GM12878 (cell line): ENCODE data around the gene RIPK4. TPM values are rescaled to one million over a fixed set of nuclear protein-coding genes. Genes with fewer than 3 reads are reported as not detected.

Experiments
- ATAC-seq: fragments of 200-7000 bp; cut with Tn5 transposase; 3 replicates; pipeline ENCODE4 v1.9.1; 2020; ENCODE audit warnings: mild to moderate bottlenecking, moderate library complexity
- BruUV-seq: library from RNA; stranded (reverse); fragments of 400-500 nt; replicated peaks from 2 replicates; lab custom pipeline; 2021; lab: Mats Ljungman, UMichigan
- CTCF ChIA-PET: fragments of 300-600 bp; sonication (Branson Sonifier 250); formaldehyde crosslinking; extraction: SDS; loops from one replicate; lab custom pipeline; 2021; ENCODE audit warnings: inconsistent platforms; lab: Yijun Ruan, JAX
- POLR2A ChIA-PET: fragments of 350-600 bp; formaldehyde crosslinking; extraction: SDS; loops from one replicate; lab custom pipeline; 2021; ENCODE audit warnings: inconsistent platforms; lab: Charles Lee
- RAD21 ChIA-PET: fragments of 300-600 bp; sonication (Branson Sonifier 250); formaldehyde crosslinking; loops from one replicate; lab custom pipeline; 2023; ENCODE audit warnings: antibody characterized with exemption; ENCODE audit not compliant: unreplicated experiment; lab: Charles Lee
- SMC1A ChIA-PET: fragments of 300-600 bp; sonication (Branson Sonifier 250); formaldehyde crosslinking; loops from one replicate; lab custom pipeline; 2023; ENCODE audit not compliant: unreplicated experiment, uncharacterized antibody; lab: Charles Lee
- DNase-seq: peaks from one replicate; pipeline ENCODE4 v3.0.0-alpha.2; 2011; ENCODE audit warnings: low read depth, low spot score
- FAIRE-seq: peaks from 3 replicates; lab custom pipeline; 2011; peaks lifted over from hg19 to GRCh38; lab: Jason Lieb, UNC
- H2AFZ ChIP-seq: 2 replicates; pipeline ENCODE4 v1.6.0; 2011; ENCODE audit warnings: low read depth, low read length, control low read depth; ENCODE audit not compliant: control insufficient read depth
- H3K27ac ChIP-seq: 2 replicates; pipeline ENCODE4 v1.5.1; 2011; ENCODE audit warnings: control low read depth; ENCODE audit not compliant: control insufficient read depth, insufficient read depth
- H3K27me3 ChIP-seq, 2 experiments: replicated peaks in 1 of 2; 2 replicates each; pipeline versions ENCODE4 v1.6.0 to v1.6.1; 2011; ENCODE audit warnings: low read length in 1 of 2; ENCODE audit not compliant: control insufficient read depth in 2 of 2, insufficient read depth in 2 of 2
- H3K36me3 ChIP-seq, 2 experiments: 2 replicates each; pipeline ENCODE4 v1.5.1; 2011; ENCODE audit warnings: low read length in 1 of 2; ENCODE audit not compliant: control insufficient read depth in 2 of 2, insufficient read depth in 2 of 2
- H3K4me1 ChIP-seq: 2 replicates; pipeline ENCODE4 v1.6.1; 2011; ENCODE audit warnings: mild to moderate bottlenecking, low read length, moderate library complexity, mixed read lengths; ENCODE audit not compliant: control insufficient read depth, insufficient read depth
- H3K4me2 ChIP-seq: 2 replicates; pipeline ENCODE4 v1.6.0; 2011; ENCODE audit warnings: control low read depth; ENCODE audit not compliant: control insufficient read depth, insufficient read depth
- H3K4me3 ChIP-seq: fragments of 200-600 bp; sonication (generic); 2 replicates; pipeline ENCODE4 v1.5.1; 2016
- H3K79me2 ChIP-seq: 2 replicates; pipeline ENCODE4 v1.6.0; 2011; ENCODE audit warnings: low read length; ENCODE audit not compliant: control insufficient read depth, insufficient read depth
- H3K9ac ChIP-seq: 2 replicates; pipeline ENCODE4 v1.8.0; 2011; ENCODE audit warnings: low read length, control low read depth, mixed read lengths; ENCODE audit not compliant: control insufficient read depth, insufficient read depth
- H3K9me3 ChIP-seq: replicated peaks from 3 replicates; pipeline ENCODE4 v1.5.1; 2011; ENCODE audit warnings: mild to moderate bottlenecking, low read length; ENCODE audit not compliant: control insufficient read depth, insufficient read depth
- H4K20me1 ChIP-seq: 2 replicates; pipeline ENCODE4 v1.6.0; 2011; ENCODE audit not compliant: control insufficient read depth, insufficient read depth
- BRCA1 ChIP-seq: IDR thresholded peaks from 2 replicates; pipeline ENCODE4 v1.6.1; 2011; ENCODE audit warnings: low read depth, low read length, improper control_type of control experiment
- CBFB ChIP-seq: IDR thresholded peaks from 2 replicates; pipeline ENCODE4 v1.6.1; 2016; ENCODE audit warnings: antibody characterized with exemption, low read depth
- CREM ChIP-seq: IDR thresholded peaks from 2 replicates; pipeline ENCODE4 v1.6.1; 2014; ENCODE audit warnings: antibody characterized with exemption, low read depth
- EGR1 ChIP-seq, 2 experiments: IDR thresholded peaks; 1 replicate in 1 of 2; 2 replicates in 1 of 2; pipeline ENCODE4 v1.6.1; 2011 to 2012; ENCODE audit warnings: low read depth in 2 of 2, low read length in 2 of 2, borderline replicate concordance in 1 of 2, mild to moderate bottlenecking in 1 of 2, moderate library complexity in 1 of 2
- FOXM1 ChIP-seq: IDR thresholded peaks from 2 replicates; pipeline ENCODE4 v1.6.1; 2012; ENCODE audit warnings: low read depth, mild to moderate bottlenecking, inconsistent platforms, low read length, moderate library complexity
- MEF2A ChIP-seq: IDR thresholded peaks from 2 replicates; pipeline ENCODE4 v1.6.1; 2011; ENCODE audit warnings: low read depth, mild to moderate bottlenecking, low read length, moderate library complexity; ENCODE audit not compliant: insufficient read depth
- PAX8 ChIP-seq: fragments of 450-650 bp; IDR thresholded peaks from 2 replicates; pipeline ENCODE4 v1.6.1; 2017; ENCODE audit warnings: mild to moderate bottlenecking, moderate library complexity
- POU2F2 ChIP-seq: IDR thresholded peaks from 3 replicates; pipeline ENCODE4 v1.6.1; 2011; ENCODE audit warnings: low read depth, mild to moderate bottlenecking, low read length, borderline replicate concordance
- STAT1 ChIP-seq: fragments of 450-650 bp; conservative IDR thresholded peaks from 2 replicates; pipeline ENCODE4 v1.6.1; 2014; ENCODE audit warnings: antibody characterized with exemption, mild to moderate bottlenecking
- ZBED1 ChIP-seq: IDR thresholded peaks from 2 replicates; pipeline ENCODE4 v1.6.1; 2016; ENCODE audit warnings: borderline replicate concordance
- WGBS: methylation state at CpG from one replicate; pipeline ENCODE4 v1.1.6; 2016; ENCODE audit warnings: low lambda C conversion rate; ENCODE audit not compliant: insufficient replicate concordance, insufficient coverage; ENCODE audit errors: missing lambda C conversion rate; 5-methylcytosine and 5-hydroxymethylcytosine counted together
- in situ Hi-C: fragments of 300-500 bp; cut with MboI; formaldehyde crosslinking; loops from 9 replicates; pipeline ENCODE4 v1.14.3; 2018; ENCODE audit warnings: mixed read lengths
- intact Hi-C: fragments of 100-400 bp; cut with micrococcal nuclease; formaldehyde crosslinking; loops from one replicate; pipeline ENCODE4 v1.14.2; 2022; ENCODE audit not compliant: unreplicated experiment
- polyA plus RNA-seq, 11 experiments: library from polyadenylated mRNA; depleted of rRNA in 4 of 11; unstranded in 6 of 11; stranded (reverse) in 5 of 11; fragments of >200 nt; fragmentation: Nextera tagmentation in 4 of 11; fragmentation: Illumina TruSeq in 1 of 11; extraction: Ambion mirVana in 4 of 11; extraction: Trizol in 1 of 11; gene quantifications; 1 replicate in 1 of 11; 2 replicates in 10 of 11; pipeline versions ENCODE4 v1.2.1 to v1.2.3, GENCODE V29; 2011 to 2016; ENCODE audit warnings: inconsistent platforms in 2 of 11, missing spikeins in 2 of 11, low read depth in 1 of 11
- total RNA-seq, 4 experiments: library from RNA; depleted of rRNA in 3 of 4; stranded (reverse); fragments of >200 nt in 3 of 4; fragmentation: Illumina TruSeq in 1 of 4; extraction: Trizol in 1 of 4; gene quantifications; 2 replicates each; pipeline versions ENCODE4 v1.2.1 to v1.2.3, GENCODE V29; 2013 to 2021
- TF ChIP-seq, protein P1 (sequence below): fragments of 450-650 bp; IDR thresholded peaks from 2 replicates; pipeline ENCODE4 v1.6.1; 2018; ENCODE audit warnings: mild to moderate bottlenecking, low read depth, moderate library complexity; ENCODE audit not compliant: partially characterized antibody
- TF ChIP-seq, protein P2 (sequence below): fragments of 450-650 bp; IDR thresholded peaks from 2 replicates; pipeline ENCODE4 v1.6.1; 2017; ENCODE audit warnings: low read depth, mild to moderate bottlenecking, moderate library complexity
- TF ChIP-seq, protein P3 (sequence below), 3 experiments: IDR thresholded peaks in 2 of 3; conservative IDR thresholded peaks in 1 of 3; 2 replicates each; pipeline ENCODE4 v1.5.1; 2011; ENCODE audit warnings: low read depth in 3 of 3, low read length in 3 of 3, mild to moderate bottlenecking in 3 of 3, control low read depth in 2 of 3, moderate library complexity in 2 of 3, inconsistent platforms in 1 of 3, mixed read lengths in 1 of 3; ENCODE audit not compliant: control insufficient read depth in 2 of 3, insufficient read depth in 1 of 3; ENCODE audit errors: extremely low read depth in 1 of 3

The RIPK4 gene
- total and polyA plus RNA-seq, 10 of the 15 experiments (the other 5 are each of a cell fraction or from before 2014, with no cell fraction given) = 0.05 TPM; not detected in 9

DNA sequence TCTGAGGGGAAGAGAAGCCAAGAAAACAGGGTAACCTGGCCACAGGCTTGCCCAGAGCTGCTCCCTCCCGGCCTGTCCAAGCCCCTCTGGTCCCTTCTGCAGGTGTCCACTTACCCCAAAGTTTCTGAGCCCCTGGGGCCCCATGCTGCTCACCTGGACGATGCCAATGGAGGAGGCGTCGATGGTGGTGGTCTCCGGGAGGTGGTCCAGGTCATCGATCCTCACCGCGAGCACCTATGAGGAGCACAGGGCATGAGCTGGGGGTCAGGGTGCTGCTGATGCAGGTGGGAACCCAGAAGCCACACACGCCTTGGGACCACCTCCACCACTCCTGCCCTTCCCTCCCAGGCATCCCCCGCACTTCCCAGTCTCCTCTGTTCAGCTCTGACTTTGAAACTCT lies 37.5 kb upstream of the RIPK4 start (continued):
- no peak for TF ChIP-seq EGR1 (IDR thresholded peaks at IDR 0.05; ENCODE audit: borderline replicate concordance in 1 of 2, low read depth in 2 of 2, low read length in 2 of 2)
- TF ChIP-seq STAT1 = no peak
- no peak for TF ChIP-seq ZBED1

DNA sequence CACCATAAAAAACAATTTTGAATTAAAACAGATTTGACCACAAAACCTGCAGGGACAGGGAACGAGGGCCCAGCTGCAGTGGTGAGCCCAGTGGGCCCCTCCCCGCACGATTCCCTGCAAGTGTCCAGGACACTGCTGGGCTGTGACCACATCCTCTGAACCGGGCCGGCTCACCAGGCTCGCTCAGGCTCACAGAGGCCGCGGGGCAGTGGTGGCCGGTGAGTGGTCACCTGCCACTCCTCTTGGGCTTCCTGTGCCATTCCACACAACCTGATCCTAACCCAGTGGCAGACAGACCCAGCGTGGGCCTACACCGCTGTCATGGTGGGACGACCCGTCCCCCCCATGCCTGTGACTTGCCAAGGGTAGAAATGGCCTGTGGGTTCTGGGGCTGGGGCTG lies 36.5 kb upstream of the RIPK4 start:
- no peak for FAIRE-seq
- DNase-seq = no peak
- H4K20me1 ChIP-seq = no peaks in the 10 kb centered on the region
- H3K4me1 ChIP-seq = no peaks in the 10 kb centered on the region
- 86% methylated on average over 12 of the region's 13 CpGs for WGBS
- TF ChIP-seq CREM (no peak), CBFB (no peak), POU2F2 (no peak), BRCA1 (no peak), MEF2A (no peak), FOXM1 (no peak), PAX8 (no peak)
- TF ChIP-seq, protein P1, sequence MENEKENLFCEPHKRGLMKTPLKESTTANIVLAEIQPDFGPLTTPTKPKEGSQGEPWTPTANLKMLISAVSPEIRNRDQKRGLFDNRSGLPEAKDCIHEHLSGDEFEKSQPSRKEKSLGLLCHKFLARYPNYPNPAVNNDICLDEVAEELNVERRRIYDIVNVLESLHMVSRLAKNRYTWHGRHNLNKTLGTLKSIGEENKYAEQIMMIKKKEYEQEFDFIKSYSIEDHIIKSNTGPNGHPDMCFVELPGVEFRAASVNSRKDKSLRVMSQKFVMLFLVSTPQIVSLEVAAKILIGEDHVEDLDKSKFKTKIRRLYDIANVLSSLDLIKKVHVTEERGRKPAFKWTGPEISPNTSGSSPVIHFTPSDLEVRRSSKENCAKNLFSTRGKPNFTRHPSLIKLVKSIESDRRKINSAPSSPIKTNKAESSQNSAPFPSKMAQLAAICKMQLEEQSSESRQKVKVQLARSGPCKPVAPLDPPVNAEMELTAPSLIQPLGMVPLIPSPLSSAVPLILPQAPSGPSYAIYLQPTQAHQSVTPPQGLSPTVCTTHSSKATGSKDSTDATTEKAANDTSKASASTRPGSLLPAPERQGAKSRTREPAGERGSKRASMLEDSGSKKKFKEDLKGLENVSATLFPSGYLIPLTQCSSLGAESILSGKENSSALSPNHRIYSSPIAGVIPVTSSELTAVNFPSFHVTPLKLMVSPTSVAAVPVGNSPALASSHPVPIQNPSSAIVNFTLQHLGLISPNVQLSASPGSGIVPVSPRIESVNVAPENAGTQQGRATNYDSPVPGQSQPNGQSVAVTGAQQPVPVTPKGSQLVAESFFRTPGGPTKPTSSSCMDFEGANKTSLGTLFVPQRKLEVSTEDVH = no peak
- TF ChIP-seq, protein P2, sequence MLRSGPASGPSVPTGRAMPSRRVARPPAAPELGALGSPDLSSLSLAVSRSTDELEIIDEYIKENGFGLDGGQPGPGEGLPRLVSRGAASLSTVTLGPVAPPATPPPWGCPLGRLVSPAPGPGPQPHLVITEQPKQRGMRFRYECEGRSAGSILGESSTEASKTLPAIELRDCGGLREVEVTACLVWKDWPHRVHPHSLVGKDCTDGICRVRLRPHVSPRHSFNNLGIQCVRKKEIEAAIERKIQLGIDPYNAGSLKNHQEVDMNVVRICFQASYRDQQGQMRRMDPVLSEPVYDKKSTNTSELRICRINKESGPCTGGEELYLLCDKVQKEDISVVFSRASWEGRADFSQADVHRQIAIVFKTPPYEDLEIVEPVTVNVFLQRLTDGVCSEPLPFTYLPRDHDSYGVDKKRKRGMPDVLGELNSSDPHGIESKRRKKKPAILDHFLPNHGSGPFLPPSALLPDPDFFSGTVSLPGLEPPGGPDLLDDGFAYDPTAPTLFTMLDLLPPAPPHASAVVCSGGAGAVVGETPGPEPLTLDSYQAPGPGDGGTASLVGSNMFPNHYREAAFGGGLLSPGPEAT = no peak
- TF ChIP-seq, protein P3, sequence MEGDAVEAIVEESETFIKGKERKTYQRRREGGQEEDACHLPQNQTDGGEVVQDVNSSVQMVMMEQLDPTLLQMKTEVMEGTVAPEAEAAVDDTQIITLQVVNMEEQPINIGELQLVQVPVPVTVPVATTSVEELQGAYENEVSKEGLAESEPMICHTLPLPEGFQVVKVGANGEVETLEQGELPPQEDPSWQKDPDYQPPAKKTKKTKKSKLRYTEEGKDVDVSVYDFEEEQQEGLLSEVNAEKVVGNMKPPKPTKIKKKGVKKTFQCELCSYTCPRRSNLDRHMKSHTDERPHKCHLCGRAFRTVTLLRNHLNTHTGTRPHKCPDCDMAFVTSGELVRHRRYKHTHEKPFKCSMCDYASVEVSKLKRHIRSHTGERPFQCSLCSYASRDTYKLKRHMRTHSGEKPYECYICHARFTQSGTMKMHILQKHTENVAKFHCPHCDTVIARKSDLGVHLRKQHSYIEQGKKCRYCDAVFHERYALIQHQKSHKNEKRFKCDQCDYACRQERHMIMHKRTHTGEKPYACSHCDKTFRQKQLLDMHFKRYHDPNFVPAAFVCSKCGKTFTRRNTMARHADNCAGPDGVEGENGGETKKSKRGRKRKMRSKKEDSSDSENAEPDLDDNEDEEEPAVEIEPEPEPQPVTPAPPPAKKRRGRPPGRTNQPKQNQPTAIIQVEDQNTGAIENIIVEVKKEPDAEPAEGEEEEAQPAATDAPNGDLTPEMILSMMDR (IDR thresholded peaks at IDR 0.05 in 2 of 3, conservative IDR thresholded peaks at IDR 0.05 in 1 of 3; ENCODE audit: control insufficient read depth in 2 of 3, extremely low read depth in 1 of 3, insufficient read depth in 1 of 3, low read depth in 3 of 3, low read length in 3 of 3) = no peak
- intact Hi-C loops (no loop called here), in situ Hi-C loops (no loop called here)
- no peak overlapping the region for H3K4me3 ChIP-seq
- H3K27me3 ChIP-seq = no peaks in the 10 kb centered on the region
- peaks cover 22 to 41% of the 10 kb centered on the region in 2 experiments for H3K36me3 ChIP-seq
- RAD21 ChIA-PET = no interaction called here
- H3K9me3 ChIP-seq = no peaks in the 10 kb centered on the region; the same call in 2 of the 3 replicates
- no peak overlapping the region for H2AFZ ChIP-seq
- H3K79me2 ChIP-seq = no peaks in the 10 kb centered on the region
- no peak overlapping the region for H3K27ac ChIP-seq
- ATAC-seq = no peak
- no TSS peak for BruUV-seq
- SMC1A ChIA-PET = no interaction called here
- POLR2A ChIA-PET = no interaction called here
- no peak overlapping the region for H3K9ac ChIP-seq
- no peak overlapping the region for H3K4me2 ChIP-seq
- CTCF ChIA-PET = no interaction called here
